Activated CD4-positive, alpha-beta T cell treated with anti-CD3 and anti-CD28 coated beads for 1 hour (primary cell): ENCODE measurements around the gene TMEM117.

Experiments
- DNase-seq: peaks from one replicate; pipeline ENCODE4 v3.0.0-alpha.2; 2020

The TMEM117 gene

DNA sequence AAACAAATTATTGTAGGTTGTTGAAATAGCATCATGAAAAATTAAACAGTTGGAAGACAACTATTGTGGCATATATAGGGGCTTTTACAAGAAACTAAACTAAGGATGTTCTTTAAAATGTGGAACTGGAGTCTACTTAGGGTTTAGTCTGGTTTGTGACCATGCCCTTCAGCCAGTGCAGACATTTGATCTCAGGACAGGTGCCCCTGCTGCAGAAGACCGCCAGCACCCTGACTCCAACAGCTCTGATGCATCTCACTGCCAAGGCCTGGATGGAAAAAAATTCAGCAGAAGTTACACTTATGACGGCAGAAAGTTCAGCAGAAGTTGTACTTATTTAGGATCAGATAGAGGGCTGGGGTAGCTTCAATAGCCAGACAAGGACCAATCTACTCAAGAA is 51.5 kb downstream of the TMEM117 start:
- DNase-seq: no peak

DNA sequence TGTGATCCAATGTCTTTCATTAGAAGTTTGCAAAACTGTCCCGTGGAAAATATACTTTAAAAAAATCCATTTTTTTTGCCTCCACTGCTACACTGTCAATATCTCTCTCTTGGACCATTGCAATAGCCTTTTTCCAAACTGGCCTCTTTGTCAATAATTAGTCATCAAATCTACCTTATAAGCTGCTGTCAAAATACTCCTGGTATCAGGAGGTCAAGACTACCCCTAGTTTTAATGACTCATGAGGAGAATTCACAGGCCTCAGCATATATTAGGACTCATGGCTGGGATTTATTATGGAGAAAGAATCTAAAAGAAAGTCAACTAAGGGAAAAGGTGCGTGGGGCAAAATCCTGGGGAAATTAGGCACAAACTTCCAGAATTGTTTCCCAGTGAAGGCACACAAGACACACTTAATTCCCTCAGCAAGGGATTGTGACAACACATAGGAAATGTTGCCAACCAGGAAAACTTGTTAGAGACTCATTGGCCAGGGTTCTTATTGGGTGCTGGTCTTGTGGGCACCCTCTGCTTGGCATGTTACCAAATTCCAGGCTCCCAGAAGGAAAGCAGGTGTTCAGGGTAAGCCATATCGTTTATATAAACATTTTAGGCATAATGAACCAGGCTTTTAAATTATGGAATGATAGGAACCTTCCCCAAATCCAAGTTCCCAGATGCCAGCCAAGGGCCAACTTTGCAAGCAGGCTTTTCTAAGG is 56.1 kb downstream of the TMEM117 start:
- DNase-seq: no peak

DNA sequence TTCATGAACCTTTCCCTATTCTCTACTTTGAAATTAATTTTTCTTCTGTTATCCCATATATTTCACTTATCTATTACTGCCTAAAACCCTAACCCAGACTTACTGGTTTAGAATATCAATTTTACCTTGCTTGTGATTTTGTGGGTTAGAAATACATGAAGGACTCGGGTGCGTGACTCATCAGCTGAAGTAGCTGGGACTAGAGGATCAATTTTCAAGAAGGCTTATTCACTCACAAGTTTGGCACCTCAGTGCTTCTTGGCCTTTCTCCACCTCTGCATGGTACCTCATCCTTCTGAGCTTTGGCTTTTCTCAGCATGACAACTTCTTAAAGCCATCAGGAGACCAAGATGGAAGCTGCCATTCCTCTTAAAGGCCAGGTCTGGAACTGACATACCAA is 57.8 kb downstream of the TMEM117 start:
- no peak for DNase-seq

DNA sequence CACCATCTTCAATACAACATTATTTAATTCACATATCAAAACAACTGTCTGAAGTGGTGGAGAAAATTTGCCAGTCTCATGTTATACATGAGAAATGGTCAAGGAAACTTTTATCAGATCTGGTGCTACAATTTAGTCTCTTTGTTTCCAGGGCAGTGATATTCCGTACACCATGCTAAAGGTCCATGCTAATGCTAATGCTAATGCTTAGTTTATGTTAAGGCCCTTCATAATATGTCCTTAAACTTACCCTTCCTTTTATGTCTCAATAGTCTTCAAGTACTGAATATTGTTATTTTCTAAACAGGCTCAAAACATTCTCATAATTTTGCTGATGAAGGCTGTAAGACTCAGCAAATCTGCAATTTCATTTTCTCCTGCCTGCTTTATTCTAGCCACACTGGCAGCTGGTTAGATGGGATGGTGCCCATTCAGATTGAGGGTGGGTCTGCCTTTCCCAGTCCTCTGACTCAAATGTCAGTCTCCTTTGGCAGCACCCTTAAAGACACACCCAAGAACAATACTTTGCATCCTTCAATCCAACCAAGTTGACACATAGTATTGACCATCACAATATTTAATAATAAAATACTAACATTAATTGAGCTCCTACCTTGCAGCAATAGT is 59.8 kb downstream of the TMEM117 start:
- DNase-seq: no peak

DNA sequence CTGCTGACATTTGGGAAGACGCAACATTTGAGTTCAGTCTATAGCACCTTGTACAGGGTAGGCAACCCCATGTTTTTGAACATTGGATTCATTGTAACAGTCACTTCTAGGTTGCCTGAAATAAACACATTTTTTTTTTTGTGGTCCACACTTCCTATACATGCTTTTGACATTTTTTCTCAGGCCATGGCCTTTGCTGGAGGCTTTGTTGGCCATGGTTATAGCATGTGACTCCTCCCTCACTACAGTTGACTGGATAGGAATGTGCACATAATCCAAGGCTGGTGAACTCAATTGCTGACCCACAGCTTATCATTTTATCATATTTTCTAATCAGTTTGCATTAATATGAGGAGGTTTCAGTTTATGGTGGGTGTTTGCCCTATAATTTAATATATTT is 60.6 kb downstream of the TMEM117 start:
- DNase-seq: no peak

DNA sequence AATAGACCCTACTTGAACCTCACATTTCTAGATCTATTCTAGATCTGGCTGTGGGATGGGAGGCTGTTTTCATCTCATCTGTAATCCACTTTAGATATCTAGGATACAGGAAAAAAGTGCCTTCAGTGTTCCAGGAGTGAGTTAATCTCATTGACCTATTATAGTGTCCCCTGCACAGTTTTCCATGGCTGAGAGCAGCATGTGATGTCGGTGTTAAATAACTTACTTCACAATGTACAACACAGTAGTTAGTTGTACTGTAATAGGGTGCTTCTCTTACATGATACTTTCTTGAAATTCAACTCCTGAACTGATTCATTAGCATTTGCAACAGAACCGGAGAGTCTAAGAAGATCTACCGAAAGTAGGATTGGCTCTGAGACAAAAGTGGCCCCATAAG is 62.6 kb downstream of the TMEM117 start:
- DNase-seq: no peak

DNA sequence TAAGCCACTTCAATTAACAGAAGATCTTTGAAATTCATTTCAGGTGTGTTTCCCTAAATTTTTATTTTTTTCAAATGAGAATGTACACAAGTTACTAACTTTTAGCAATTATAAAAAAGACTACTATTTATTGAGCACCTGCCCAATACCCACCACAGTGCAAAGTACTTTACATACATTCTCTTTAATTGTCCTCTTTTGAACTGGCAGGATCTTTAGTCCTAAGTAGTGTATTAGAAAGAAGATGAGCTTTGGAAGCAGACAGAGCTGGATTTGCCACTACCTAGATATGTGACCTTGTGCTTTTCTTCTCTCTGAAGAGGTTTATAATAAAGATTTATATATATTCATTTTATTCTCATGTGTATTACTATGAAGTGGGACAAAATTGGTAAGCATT is 63.7 kb downstream of the TMEM117 start:
- DNase-seq: no peak

DNA sequence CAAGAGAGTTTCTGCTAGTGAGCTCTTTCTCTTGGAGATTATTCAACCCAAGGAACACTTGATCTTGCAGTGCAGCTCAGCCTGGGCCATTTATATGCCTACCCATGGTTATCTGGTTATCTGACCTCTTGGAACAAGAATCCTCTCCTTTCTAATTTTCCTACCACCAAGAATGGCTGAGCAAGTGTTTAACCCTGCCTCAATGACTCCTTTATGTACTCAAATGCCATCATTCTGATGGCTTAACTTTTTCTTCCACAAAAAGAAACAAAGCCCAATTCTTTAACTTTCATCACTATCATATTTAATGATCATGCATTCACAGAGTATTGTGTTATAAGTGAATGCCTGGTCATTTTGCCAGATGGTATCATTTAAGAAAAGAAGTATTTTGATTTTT is 67.8 kb downstream of the TMEM117 start:
- DNase-seq: no peak

DNA sequence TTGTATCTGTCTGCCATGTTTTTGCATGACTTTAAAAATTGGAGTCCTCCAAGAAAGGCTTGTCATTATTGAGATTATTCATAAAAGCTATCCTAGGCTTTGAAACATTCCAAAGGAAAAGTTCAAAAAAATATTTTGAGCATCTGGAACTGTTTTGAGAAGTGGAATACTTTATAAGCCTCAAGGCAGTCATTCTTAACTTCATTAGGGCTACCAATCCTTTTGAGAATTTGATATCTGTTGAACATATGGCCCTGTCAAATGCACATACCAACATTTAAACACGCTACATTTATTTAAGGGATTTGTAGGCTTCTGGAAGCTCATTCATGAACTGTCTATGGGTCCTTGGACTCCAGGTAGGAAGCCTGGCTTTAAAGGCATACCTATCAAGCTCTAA is 77.0 kb downstream of the TMEM117 start:
- no peak for DNase-seq

DNA sequence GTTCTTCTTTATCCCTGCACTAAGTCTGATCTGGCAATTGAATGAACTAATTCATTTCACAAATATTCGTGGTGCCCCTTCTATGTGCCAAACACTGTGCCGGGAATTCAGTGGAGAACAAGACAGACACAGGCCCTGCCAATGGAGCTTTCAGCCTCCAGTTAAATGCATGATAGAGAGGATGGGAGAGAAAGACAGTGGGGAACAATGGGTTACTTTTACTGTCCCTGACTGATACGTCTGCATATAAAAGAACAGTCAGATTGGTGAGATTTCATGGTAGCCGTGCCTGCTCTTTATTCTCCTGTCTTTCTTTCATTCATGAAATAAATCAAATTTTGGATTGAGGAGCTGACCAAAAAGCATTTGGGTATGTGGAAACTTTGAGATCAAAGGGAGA is 78.5 kb downstream of the TMEM117 start:
- DNase-seq: no peak

DNA sequence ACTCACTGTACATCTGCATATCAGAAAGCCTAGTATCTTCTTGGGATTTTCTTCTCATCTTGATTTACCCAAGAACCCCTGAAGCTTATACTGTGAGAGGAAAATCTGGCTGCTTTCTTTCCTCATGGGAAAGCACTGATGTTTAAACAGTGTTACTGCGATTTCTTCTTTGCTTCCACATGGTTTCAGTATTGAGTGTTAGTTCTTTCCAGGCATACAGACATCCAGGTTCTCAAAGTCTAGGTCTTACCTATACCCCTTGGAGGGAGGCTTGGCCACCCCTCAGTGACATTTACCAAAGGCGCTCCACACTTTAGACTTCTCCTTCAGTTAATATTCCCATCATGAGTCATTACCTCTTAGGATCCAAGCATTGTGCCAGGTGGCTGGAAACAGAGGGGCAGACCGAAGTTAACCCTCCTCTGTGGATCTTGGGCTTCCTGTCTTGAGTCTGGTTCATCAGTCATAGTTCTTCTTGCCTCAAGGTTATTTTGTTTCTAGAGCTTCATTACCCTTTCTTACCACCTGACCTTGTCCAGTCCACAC is 79.1 kb downstream of the TMEM117 start:
- DNase-seq: no peak

DNA sequence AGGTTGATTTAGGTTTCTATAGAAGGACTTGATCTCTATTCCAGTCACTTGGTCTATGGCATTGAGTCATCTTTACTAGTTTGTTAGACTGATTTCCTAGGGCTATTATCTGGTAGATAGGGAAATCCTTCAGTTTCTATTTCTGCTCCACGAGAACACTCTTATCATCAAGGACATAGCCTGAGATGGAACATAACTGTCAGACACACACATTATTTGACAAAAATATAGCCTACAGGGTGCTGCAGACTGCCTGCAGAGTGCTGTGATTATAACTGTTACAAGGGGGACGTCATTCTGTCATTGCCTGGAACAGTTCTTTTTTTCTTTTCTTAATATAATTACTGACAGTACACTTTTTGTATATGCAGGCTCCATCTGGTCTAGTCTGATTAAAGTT is 82.0 kb downstream of the TMEM117 start:
- no peak for DNase-seq

DNA sequence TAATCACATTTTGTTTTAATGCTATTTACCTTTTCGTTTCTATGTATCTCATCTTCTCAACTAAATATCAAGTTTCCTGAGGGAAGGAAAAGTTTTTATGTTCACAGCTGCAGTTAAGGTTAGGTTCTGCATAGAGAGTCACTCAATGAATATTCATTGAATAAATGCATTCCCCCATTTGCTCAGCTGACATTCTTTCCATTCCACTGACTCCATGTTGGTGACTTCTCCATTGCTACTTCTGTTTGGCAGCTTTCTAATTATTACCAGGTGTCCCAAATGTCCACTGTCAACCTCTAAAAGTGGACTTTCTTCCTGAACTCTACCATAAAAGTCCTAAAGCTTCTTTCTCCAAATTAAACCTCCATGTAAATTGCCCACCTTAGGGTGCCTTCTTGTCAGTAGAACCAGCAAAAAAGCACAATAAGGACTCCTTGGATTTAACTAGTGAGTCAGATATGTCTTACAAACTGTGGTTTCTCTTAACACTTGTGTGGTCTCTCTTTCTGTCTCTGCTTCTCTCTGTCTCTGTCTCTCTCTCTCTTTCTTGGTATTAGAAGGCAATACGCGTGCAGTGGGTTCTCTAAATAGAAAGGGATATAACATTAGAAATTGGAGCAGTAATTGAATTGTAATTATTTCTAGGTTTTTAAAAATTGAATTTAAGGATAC is 85.9 kb downstream of the TMEM117 start:
- DNase-seq: no peak

DNA sequence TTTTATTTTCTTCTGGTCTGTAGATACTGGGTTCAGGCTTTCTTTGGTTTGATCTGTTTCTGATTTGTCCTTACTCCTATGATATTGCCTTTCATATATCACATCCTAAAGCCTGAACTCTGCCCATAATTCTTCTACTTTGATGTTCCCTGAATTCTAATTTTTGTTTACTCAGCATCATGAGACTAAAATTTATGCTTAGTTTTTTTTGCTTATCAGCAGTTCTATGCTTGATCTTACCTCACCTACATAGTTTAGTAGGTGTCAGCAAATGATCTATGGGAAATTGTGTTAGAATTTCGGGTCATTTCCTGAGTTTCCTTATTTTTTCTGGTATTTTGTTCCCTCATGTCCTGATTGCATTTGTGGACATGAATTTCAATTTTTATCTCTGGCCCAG is 94.2 kb downstream of the TMEM117 start:
- DNase-seq: no peak

DNA sequence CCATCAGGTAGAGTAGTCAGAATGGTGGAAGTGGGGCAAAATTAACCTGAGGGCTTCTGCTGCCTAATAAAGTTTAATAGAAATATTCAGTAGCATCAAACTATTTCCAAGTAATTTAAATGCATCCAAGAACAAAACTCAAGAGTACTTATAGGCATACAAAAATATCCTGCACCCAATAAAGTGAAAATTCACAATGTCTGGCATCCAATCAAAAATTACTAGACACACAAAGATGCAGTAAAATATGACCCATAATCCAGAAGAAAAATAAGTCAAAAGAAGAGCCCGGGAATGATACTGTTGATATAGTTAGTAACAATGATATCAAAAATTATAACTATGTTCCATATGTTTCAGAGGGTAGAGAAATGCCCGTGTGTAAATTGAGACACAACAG is 95.3 kb downstream of the TMEM117 start:
- no peak for DNase-seq

DNA sequence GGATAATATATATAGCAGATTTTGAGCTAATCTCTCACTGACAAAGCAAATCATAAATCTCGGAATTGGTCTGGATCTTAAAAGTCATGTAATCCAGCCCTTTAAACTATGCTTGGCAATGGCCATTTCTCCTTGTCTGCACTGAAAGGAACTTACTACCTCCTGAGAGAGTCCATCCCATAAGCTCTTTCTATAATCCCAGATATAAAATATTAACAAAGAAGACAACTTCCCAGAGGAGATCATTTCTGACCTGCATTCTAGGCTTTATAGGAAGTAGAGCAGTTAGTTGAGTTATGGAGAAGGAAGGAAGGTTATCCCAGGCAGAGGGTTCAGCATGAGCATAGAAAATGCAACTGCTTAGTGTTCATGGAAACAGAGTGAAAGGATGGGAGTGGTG is 99.7 kb downstream of the TMEM117 start:
- no peak for DNase-seq

DNA sequence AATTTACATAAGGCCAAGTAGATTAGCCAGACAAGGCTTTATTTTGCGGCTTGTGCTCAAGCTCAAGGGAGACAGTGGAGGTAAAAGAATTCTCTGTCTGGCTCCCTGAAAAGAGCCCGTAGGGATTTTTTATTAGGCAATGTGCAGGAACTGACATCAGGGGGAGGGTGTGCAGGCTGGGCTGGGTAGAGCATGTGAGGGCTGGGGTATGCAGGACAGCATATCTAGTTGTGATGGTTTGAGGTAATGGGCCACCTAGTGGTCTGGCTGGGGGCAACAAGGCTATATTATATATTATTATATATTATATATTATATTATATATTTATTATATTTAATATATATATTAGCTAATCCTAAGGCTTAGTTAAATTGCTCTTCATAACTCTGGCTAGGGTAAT is 102.1 kb downstream of the TMEM117 start:
- no peak for DNase-seq

DNA sequence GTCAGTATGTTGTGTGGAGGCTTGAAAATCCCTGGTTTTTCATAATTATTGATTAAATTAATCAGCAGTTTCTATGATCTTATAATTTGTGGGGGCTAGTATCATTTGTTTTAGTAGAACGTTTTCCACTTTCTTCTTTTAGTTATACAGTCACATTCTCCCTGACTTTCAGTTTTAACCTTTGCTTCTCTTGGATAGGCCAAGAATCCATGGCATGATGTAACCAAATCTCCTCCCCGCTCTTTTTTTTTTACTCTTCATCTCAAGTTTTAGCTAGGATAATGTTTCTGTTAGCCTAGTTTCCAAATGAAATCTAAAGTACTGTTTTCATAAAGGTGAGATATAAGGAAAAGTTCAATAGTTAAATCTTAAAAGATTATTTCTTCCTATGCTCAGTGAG is 106.5 kb downstream of the TMEM117 start:
- DNase-seq: no peak

DNA sequence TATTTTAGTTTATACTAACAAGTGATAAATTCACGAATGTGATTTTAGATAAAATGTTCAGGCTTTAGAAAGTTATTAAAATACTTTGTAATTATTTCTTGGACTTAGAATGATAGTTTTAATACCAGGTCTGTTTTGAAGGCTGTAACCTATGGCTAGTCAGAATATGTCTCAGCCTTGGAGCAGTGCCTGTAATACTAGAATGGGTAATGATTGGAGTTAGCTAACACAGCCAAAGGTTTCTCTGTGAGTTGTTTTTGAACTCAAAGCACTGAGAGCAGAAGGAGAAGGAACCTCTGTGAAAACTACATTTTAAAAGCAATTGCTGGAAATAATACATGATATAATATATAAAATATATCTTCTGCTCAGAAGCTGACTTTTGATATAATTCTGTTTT is 110.1 kb downstream of the TMEM117 start:
- no peak for DNase-seq

DNA sequence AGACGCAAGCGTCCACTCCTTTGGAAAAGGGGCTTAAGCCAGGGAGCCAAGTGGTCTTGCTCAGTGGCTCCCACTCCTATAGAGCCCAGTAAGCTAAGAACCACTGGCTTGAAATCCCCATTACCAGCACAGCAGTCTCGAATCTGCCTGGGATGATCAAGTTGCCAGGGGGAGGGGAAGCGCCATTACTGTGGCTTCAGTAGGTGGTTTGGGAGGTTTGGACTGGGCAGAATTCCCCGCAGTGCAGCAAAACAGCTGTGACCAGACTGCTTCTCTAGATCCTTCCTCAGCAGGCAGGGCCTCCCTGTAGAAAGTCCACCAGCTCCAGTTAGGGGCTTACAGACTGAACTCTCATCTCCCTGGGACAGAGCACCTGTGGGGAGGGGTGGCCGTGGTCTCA is 115.4 kb downstream of the TMEM117 start:
- no peak for DNase-seq

DNA sequence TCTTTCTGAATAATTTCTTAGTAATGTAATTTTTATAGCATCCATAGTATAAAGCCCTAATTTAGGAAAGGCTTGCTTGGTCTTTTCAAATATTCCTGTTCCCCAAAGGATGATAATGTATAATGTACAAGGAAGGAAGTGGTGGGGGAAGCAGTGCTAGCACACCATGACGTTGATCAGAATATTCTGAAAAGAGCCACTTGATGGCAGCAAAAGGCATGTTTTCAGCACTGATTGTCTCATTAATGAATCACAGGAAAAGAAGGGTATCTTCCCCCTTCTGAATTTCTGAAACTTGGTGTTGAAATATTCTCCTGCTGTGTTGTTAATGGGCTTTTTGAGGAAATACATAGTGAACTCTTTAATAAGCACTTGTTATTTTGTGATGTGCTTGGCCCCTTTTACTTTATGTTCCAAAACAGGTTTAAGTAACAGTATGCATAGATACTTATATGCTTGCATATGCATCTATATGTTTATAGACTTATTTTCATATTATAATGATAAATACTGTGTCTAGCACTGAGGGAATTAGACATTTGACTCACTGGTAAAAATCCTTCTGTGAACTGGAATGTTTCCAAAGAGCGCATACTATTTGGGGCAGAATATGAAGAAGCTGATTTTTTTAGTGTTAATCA is 122.0 kb downstream of the TMEM117 start:
- DNase-seq: no peak

DNA sequence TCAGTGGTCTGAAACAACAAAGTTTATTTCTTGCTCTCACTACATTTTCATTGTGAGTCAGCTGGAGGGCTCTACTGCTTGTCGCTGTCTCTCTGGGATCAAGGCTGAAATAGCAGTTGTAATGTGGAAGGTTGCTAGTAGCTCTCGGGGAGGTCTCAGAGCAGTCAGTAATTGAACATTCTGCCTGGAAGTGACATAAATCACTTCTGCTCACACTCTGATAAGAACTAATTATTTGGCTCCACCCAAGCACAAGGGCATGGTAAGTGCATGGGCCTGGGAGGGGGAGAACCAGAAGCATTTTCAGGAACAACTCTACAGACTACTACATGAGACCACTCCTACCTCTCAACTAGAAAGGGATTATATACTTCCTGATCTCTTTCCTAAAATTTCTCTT is 128.2 kb downstream of the TMEM117 start:
- no peak for DNase-seq

DNA sequence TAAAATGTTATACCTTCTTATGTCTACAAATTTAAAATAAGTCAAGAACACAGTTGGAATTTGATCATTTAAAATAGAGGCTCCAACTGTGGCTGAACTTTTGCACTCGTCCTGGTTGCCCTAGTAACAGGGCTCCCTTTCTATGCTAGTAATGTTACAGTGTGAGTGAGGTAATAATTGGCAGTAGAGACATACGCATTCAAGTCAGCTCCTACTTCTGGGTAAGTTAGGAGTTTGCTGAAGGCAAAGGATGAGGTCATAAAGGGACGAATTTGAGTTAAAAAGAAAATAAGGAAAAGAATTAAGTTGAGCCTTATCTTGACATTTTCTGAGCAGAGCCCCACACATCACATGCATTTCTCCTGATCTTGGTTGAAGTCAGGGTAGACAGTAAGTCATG is 129.1 kb downstream of the TMEM117 start:
- no peak for DNase-seq

DNA sequence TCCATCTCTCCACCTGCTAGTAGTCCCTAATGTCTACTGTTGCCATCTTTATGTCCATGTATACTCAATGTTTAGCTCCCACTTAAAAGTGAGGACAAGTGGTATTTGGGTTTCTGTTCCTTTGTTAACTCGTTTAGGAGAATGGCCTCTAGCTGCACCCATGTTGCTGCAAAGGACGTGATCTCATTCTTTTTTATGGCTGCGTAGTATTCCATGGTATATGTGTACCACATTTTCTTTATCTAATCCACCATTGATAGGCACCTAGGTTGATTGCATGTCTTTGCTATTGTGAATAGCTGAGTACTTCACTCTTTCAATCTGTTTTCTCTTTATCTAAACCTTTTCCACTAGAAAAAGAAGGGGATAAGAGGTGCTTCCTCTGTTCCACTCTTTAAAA is 130.0 kb downstream of the TMEM117 start:
- no peak for DNase-seq
